ENCODE measurements around the gene EZR. TPM values are rescaled to one million over a fixed set of nuclear protein-coding genes. Genes with fewer than 3 reads are reported as not detected.

The EZR gene
- total and polyA plus RNA-seq, 2 of the 13 experiments (the other 11 are each of a cell fraction or from before 2014, with no cell fraction given), result 34.7 to 60.3 TPM

GRCh38 chr6:158853072-158853879, 34.1 kb upstream of the EZR start (continued):
- peak; percentile 45; the same call in 1 of the 2 replicates for TF ChIP-seq MEF2D (CRISPR knock-in tag; IDR thresholded peaks at IDR 0.05)
- peak; percentile 85 for TF ChIP-seq SOX5 (CRISPR knock-in tag; IDR thresholded peaks at IDR 0.05; ENCODE audit: borderline replicate concordance)
- peak; percentile 64; the same call in 1 of the 3 replicates for TF ChIP-seq MXI1 (IDR thresholded peaks at IDR 0.05; ENCODE audit: borderline replicate concordance, low read depth, low read length)
- TF ChIP-seq ZKSCAN8 (CRISPR knock-in tag; IDR thresholded peaks at IDR 0.05; ENCODE audit: borderline replicate concordance), result peak; percentile 73; the same call in 1 of the 2 replicates
- TF ChIP-seq ZNF749 (CRISPR knock-in tag; IDR thresholded peaks at IDR 0.05; ENCODE audit: borderline replicate concordance), result no peak
- no peak for TF ChIP-seq ZSCAN12 (CRISPR knock-in tag; IDR thresholded peaks at IDR 0.05)
- TF ChIP-seq SIX1 (CRISPR knock-in tag; IDR thresholded peaks at IDR 0.05; ENCODE audit: borderline replicate concordance), result 0 out of 2 replicates have a peak, but pooled peaks have one; percentile 35
- no peak for TF ChIP-seq RNF219 (CRISPR knock-in tag; IDR thresholded peaks at IDR 0.05)
- no peak for TF ChIP-seq IRF1 (CRISPR knock-in tag; IDR thresholded peaks at IDR 0.05; ENCODE audit: low read depth)
- TF ChIP-seq MED1 (CRISPR knock-in tag; IDR thresholded peaks at IDR 0.05), result peak; percentile 59
- TF ChIP-seq SNAPC4 (CRISPR knock-in tag; IDR thresholded peaks at IDR 0.05), result 0 out of 2 replicates have a peak, but pooled peaks have one; percentile 60
- no peak for TF ChIP-seq RBFOX2 (IDR thresholded peaks at IDR 0.05; ENCODE audit: low read depth, low read length)
- no peak for TF ChIP-seq GTF3A (CRISPR knock-in tag; conservative IDR thresholded peaks at IDR 0.05)
- TF ChIP-seq MLX (CRISPR knock-in tag; IDR thresholded peaks at IDR 0.05), result peak; percentile 58; the same call in 1 of the 2 replicates
- no peak for TF ChIP-seq ZNF329 (CRISPR knock-in tag; IDR thresholded peaks at IDR 0.05; ENCODE audit: low read depth)
- 0 out of 2 replicates have a peak, but pooled peaks have one; percentile 13 for TF ChIP-seq ZFP91 (CRISPR knock-in tag; IDR thresholded peaks at IDR 0.05; ENCODE audit: borderline replicate concordance)
